K562 treated with DMSO at 1 percent for 4 hours (cell line): ENCODE measurements around the gene DNAAF8. TPM values are rescaled to one million over a fixed set of nuclear protein-coding genes. Genes with fewer than 3 reads are reported as not detected.

Experiments
- total RNA-seq: library from RNA; unstranded; fragments of 300-600 nt; gene quantifications from 2 replicates; pipeline ENCODE4 v1.2.3, GENCODE V29; 2022; ENCODE audit not compliant: insufficient read depth

Gene DNAAF8
- not detected in 2 replicates for total RNA-seq

DNA sequence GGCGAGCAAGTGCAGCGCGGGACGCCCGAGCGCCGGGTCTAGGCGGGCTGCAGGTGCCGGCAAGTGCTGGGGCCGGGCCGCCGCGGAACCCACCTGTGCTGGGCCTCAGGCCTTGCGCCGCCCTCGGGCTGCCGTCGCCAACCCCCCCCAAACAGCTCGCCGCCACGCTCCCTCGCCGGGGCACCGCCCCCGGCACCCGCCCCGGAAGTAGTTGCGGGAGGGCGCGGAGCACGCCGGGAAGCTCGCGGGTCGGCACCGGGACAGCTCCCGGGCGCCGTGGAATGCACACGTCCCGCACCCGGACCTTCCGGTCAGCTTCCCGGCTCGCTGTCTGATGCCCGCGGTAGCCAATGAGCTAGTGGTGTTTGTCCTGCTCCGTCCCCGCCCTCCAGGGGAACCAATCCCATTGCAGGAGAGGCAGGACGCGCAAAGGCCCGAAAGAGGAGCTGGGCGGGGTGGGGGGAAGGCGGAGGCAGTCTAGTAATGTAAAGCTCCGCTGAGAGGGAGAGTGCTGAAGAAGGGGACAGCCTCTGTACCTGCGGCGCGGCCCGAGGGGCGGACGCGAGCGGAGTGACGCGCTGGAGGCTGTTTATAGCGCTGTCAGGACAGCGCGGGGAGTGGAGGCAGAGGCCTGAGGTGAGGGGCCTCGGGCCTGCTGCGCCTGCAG lies at the start of gene DNAAF8, which contains the start of gene ANKS3:
Gene DNAAF8, plus strand, starts transcription at position 475 of the 667 bp plus-strand sequence. CDS start 1,978 bp downstream, outside the sequence.
Gene ANKS3, minus strand, starts transcription at position 209 of the 667 bp plus-strand sequence. CDS start 4,122 bp downstream, outside the sequence.

DNA sequence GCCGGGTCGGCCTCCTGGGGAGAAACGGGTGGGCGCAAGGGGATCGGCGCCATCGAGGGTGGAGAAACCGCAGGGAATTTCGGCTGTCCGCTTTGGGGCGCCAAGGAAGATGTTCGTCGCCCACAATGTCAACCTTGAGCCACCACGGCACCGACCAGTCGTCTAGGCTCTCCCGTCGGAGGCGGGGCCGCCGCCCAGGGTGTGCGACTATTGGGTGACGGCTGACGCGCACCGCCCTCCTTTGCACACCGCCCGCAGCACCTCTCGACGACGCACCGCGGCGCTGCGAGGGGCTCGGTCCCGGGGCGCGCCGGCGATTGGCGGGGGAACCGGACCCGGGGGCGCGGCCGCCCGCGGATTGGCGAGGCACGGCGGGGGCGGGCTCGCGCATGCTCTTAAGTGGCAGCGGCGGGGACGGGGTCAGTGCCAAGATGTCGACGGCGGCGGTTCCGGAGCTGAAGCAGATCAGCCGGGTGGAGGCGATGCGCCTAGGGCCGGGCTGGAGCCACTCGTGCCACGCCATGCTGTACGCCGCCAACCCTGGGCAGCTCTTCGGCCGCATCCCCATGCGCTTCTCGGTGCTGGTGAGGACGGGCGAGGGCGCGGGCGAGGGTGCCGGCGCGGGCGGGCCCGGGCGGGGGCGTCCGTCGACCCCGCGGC lies 40.9 kb upstream of the DNAAF8 start, which contains the start of gene NUDT16L1:
Gene NUDT16L1, plus strand, starts transcription at position 267 of the 660 bp plus-strand sequence. Its CDS starts 165 bp downstream, at position 432.

DNA sequence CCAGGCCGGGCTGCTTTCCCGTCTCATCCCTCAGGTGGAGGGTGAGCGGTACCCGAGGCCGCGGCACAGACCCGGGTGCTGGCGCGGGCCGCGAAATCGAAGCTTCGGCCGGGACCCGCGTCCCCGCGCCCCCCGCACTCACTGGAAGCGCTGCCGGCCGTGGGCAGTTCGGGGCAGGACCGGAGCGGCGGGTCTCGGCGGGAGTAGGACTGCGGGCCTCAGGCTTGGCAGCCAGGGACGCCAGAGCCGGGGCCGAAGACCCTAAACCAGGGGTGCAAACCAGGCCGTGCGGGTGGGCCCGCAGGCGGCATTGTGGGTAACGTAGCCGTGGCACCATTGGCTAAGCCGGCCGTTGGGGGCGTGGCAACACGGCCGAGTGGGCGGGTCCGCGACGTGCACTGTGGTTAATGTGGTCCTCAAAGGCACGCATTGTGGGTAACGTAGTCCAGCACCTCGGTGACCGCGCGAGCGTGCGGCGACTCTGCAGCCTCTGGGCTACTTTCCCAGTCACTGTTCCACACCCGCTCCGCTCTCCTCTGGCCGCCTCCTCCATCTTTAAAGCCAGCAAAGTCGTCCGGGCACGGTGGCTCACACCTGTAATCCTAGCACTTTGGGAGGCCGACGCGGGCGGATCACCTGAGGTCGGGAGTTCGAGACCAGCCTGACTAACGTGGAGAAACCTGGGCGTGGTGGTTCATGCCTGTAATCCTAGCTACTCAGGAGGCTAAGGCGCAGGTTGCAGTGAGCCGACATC lies 32.7 kb downstream of the DNAAF8 start, which contains the start of gene ZNF500:
Gene ZNF500, minus strand, starts transcription at position 288 of the 754 bp plus-strand sequence. CDS start 1,184 bp downstream, outside the sequence.

DNA sequence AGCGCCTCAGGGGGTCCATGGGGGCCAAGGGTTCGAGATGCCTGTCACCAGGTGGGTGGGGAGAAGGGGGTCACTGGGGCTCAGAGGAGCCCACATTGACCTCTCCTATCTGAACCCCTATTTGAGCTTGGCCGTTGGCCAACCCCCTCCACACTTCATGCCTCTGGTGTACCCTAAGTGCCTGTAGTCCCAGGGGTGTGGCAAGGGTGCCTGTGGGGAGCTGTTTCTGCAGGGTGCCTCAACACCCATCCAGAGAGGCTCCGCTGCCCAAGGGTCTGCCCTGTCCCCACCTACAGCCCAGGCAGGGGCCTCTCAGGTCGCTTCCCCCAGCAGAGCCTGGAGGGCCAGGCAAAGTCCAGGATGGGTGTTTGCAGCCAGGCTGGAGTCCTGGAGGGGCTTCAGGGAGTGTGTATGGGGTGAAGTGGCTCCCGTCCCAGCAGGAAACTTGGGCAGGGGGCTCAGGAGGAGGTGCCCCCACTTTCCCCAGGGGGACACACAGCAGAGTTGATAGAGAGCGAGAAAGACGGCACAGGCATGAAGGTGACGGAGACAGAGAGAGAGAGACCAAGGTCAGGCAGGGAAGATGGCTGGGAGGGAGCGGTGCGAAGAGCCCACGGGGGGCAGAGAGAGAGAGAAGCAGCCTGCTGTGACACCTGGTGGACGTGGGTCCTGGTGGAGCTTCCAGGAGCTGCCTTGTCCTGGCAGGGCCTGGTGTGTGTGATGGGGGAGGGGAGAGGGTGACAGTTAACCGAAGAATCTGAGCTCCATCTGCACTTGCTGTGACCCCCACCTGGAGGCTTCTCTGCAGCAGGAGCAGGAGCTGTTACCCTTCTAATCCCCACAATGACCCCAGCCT lies 53.5 kb downstream of the DNAAF8 start, which contains the start of gene SEPTIN12:
Gene SEPTIN12, minus strand, starts transcription at position 719 of the 856 bp plus-strand sequence. Its CDS starts 700 bp downstream, at position 19.

DNA sequence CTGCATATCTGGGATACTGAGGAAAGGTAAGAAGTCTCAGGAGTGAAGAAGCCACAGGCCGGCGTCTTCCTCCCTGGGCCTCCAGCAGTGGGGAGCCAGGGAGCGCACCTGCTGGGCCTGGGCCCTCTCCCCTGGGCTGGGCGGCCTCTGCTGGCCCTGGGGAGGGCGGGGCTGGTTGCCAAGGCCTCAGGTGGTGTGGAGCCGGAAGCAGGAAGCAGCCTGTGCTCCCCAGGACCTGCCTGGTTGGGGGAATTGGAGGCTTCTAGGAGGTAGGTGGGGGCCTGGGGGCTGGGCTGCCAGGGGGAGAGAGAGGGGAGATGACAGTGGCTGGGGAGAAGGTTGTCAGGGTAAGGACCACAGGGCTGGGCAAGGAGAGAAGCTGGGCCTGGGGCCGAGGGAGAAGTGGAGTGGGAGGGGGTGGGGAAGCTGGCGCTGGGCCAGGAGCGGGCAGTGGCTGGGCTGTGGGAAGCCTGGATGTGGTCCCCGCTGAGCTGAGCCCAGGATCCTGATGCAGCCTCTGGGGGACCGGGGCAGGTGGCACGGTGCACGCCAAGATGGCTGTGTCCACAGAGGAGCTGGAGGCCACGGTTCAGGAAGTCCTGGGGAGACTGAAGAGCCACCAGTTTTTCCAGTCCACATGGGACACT lies 61.0 kb downstream of the DNAAF8 start, which contains the start of gene SMIM22:
Gene SMIM22, plus strand, starts transcription at position 189 of the 647 bp plus-strand sequence. Its CDS starts 366 bp downstream, at position 555.

Other genes starting within 250 kb of the DNAAF8 start
- 1.5 TPM in 1 of 2 replicates, not detected in the other for gene CDIP1, start 195.8 kb upstream of the DNAAF8 start, total RNA-seq
- not detected in 2 replicates for gene C16orf96, start 178.2 kb upstream of the DNAAF8 start, total RNA-seq
- 38.6 and 59.4 TPM in 2 replicates for gene UBALD1, start 119.6 kb upstream of the DNAAF8 start, total RNA-seq
- 32.3 and 32.7 TPM in 2 replicates for gene MGRN1, start 109.7 kb upstream of the DNAAF8 start, total RNA-seq
- 33.0 and 34.5 TPM in 2 replicates for gene NUDT16L1, start 41.0 kb upstream of the DNAAF8 start, total RNA-seq
- 9.8 and 11.0 TPM in 2 replicates for gene ANKS3, start 266 bp upstream of the DNAAF8 start, total RNA-seq
- gene ZNF500, start 32.6 kb downstream of the DNAAF8 start, total RNA-seq = 5.0 and 7.2 TPM in 2 replicates
- not detected in 2 replicates for gene SEPTIN12, start 53.8 kb downstream of the DNAAF8 start, total RNA-seq
- not detected in 2 replicates for gene SMIM22, start 60.8 kb downstream of the DNAAF8 start, total RNA-seq
- gene ROGDI, start 68.1 kb downstream of the DNAAF8 start, total RNA-seq = 21.6 and 22.9 TPM in 2 replicates
- gene GLYR1, start 112.8 kb downstream of the DNAAF8 start, total RNA-seq = 58.3 and 69.1 TPM in 2 replicates
- 48.4 and 59.7 TPM in 2 replicates for gene UBN1, start 112.9 kb downstream of the DNAAF8 start, total RNA-seq
- gene PPL, start 202.6 kb downstream of the DNAAF8 start, total RNA-seq = not detected in 2 replicates
- not detected in 2 replicates for gene SEC14L5, start 223.8 kb downstream of the DNAAF8 start, total RNA-seq